Muscle of back (tissue), 11 donors: ENCODE results near the gene PROSER2. TPM values are rescaled to one million over a fixed set of nuclear protein-coding genes. Genes with fewer than 3 reads are reported as not detected.
A peak's percentile ranks its signal among the peaks of the same experiment; 100 is the strongest.
"Not testable (repeated sequence)": the region's sequence is repeated elsewhere in the genome, so short reads cannot be mapped to it uniquely, and the experiment has no call there.

Experiments
- DNase-seq, 3 donors: peaks; one replicate each; pipeline versions ENCODE4 v3.0.0 to v3.0.0-alpha.2; 2013
- polyA plus RNA-seq, 10 donors: library from polyadenylated mRNA; unstranded; fragments of 120-200 nt; gene quantifications; one replicate each; pipeline ENCODE4 v1.2.1, GENCODE V29; 2013; ENCODE audit not compliant: insufficient read length in 10 of 10

The PROSER2 gene
- polyA plus RNA-seq, 10 donors: 3.4 to 7.8 (median 4.9) TPM

DNA sequence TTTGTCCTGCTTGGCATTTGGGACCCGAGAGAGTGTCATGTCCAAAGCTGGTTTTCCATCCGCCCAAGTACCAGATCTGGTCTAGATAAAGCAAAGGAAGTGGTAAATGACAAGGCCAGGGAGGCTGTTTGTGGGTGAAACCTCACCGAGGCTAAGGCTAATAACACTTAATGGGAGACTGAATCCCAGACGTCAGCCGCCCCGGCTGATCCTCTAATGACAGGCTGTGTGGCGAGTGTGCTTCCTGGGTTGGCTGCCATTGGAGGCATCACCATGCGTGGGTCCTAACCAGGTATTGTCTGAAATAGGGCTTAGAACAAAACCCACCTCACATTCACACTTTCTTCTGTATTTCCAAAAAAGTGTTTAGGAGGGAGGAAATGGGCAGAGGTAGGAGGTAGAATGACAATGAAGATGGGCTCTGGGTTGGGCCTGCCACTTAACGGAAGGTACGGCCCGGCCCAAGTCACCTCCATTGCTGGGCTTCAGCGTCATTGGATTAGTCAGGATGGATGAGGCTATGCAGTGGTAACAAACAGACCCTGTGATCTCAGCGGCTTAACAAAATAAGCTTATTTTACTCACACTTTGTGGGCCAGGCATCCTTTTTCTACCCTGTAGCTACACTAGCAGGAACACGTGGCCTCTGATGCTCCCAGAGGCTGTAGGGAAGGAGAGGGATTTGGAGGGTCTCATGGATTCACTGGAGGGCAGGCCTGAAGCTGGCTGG lies 59.7 kb downstream of the PROSER2 start:
- DNase-seq: no peak

DNA sequence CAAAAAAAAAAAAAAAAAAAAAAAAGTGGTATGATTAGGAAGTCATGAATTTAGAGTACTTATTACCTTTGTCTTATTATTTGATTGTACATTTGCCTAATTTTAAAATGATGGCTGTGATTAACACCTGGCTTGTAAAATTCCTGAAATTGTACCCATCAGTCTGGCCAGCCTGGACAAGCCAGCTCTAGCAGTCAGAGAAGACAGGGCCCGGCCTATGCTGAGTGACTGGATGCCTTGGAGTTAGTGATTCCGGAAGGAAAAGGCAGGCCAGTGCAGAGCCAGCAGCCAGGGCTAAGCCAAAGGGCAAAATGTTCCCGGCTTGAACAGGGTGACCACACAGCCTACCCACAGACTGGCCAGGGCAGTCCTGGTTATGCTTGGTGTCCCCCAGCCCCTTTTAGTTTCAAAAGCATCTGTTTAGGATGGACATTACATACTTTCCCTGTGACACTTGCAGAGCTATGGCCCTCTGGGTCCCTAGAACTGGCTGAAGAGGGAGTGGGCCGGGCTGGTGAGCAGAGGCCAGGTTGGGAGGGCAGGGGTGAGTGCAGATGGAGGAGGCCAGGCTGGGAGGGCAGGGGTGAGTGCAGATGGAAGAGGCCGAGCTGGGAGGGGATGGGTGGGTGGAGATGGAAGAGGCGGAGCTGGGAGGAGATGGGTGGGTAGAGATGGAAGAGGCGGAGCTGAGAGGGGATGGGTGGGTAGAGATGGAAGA lies 61.7 kb downstream of the PROSER2 start:
- DNase-seq: no peak

DNA sequence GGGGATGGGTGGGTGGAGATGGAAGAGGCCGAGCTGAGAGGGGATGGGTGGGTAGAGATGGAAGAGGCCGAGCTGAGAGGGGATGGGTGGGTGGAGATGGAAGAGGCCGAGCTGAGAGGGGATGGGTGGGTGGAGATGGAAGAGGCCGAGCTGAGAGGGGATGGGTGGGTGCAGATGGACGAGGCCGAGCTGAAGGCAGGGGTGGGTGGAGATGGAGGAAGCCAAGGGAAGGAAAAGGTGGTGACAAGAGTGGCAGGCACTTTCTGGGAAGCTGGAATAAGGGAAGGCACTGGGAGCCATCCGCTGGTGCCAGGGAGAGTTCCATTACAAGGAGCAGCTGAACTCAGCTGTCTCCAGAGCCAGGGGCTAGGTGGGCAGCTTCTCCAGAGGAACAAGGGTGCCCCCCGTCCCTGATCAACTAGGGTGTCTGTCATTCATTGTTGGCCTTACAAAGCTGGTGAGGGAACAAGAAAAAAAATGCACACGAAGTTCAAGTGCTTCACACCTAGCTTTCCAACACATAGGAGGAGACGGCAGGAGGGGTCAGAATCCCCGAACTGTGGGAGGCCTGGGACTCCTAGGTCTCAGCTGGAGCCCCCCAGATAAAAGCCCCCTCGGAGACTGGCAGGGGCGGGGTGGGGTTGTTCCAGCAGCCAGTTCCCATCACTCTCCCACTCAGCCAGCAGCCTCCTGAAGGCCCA lies 62.4 kb downstream of the PROSER2 start:
- no peak for DNase-seq

DNA sequence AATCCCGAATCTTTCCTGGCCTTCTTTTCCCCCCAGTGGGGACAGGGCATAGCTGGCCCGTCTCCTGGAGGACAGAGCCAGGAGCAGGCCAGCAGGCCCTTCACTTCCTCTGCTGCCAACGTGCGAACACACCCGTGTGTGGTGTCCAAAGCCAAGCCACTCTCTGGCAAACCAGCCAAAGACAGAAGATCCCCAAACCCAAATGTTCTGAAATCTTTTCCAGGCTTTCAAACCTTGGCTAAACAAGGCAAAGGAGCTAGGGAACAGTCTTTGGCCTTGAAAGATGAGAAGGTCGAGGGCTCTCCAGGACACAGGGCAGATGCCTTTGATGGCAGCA lies 63.0 kb downstream of the PROSER2 start:
- no peak for DNase-seq

DNA sequence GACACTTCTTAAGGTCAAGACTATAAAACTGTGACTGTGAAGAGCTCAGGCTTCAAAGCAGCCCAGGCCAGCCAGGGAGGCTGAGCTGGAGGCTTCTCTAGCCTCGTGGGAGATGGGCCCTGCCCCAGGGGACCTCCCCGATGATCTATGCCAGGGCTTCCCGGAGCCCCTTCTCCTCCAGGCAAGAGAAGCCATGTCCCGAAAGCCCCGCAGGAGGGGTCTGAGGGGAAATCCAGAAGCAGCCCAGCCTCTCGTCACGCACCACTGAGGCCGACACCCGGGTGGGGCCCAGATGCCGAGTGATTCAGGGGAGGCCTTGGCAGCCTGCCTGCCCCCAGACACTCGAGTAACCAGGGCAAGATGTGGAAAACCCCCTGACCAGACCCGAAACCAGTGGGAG lies 63.7 kb downstream of the PROSER2 start:
- no peak for DNase-seq

DNA sequence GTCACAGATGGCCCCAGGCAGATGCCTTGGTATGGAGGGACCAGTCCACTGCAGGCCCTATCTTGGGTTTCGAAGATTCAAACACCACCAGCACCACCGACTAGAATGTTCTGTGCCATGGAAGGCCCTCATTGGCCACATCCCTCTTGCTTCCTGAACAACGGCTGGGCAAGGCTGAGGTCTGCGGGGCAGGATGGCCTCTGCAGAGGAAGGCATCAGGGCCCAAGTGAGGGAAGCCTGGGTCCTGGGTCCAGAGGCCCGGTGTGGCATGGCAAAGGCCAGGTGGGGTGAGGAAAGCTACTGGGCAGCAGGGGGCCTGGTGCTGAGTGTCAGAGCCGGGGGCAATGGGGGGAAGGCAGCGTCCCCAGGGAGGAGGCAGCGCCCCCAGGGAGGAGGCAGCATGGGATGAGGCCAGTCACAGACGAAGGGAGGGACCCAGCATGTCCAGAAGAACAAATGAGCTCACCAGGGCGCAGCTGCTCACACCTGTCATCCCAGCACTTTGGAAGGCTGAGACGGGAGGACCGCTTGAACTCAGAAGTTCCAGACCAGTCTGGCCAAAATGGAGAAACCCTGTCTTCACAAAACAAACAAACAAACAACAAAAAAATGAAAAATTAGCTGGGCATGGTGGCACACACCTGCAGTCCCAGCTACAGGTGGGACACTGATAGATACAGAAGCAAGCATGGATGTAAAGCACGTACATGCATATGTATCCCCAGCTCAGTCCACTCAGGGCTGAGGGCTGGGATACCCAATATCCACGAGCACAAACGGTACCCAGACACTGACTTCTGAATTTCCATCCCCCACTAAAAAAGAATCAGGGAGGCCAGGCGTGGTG lies 64.4 kb downstream of the PROSER2 start:
- DNase-seq: no peak

DNA sequence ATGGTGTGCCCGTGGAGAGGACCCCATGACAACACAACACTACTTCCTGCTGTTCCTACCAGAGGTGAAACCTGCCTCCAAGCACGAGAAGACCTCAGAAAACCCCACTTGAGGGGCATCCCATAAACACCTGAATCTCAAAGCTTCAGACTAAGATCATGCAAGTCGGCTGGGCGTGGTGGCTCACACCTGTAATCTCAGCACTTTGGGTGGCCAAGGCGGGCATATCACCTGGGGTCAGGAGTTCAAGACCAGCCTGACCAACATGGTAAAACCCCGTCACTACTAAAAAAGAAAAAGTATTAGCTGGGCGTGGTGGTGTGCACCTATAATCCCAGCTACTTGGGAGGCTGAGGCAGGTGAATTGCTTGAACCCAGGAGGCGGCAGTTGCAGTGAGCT lies 66.1 kb downstream of the PROSER2 start:
- DNase-seq: not testable (repeated sequence)

DNA sequence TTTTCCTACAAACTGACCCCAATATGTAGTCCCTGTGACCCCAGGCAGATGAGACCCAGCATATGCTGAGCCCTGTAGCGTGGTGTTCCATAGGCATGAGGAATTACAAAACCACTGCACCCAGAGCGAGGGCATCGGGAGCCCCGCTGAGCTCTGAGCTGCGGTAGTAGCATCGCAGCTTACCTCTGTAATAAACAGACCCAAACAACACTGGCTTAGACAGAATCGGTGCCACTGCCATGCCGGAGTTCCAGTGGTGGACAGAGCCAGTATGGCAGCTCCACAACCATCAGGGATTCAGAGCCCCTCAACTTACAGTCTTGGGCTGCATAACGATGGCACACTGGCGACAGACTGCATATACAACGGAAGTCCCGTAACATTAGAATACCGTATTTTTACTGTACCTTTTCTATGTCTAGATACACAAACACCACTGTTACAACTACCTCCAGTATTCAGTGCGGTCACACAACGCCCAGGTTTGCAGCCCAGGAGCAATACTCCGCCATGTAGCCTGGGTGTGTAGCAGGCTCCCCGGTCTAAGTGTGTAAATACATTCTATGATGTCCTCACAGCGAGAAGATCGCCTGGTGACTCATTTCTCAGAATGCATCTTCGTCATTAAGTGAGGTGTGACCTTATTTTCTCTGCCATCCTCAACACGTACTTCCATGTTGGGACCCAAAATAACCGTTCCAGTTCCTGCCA lies 68.8 kb downstream of the PROSER2 start:
- DNase-seq: no peak

DNA sequence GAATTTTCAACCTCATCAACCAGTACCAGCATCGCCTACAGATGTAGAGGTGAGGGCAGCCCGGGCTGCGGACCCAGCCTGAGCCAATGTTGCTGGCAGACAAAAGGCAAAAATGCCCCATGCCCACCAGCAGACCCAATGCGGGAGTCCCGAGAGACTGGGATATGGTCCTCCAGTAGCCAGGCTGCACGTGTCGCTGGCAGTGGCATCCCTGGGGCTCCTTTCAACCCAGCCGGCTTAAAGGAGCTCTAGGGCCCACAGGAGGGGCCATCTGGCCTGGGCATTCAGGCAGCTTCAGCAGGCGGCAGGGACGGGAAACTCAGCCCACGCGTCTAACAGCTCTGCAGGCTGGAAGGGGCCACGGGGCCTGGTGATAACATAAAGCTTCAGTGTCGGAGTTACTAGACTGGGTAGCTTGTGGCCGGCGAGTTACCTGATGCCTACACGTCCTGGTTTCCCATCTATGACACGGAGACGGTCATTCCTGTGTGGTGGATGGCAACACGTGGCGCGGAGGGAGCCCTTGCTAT lies 70.7 kb downstream of the PROSER2 start:
- DNase-seq: no peak

DNA sequence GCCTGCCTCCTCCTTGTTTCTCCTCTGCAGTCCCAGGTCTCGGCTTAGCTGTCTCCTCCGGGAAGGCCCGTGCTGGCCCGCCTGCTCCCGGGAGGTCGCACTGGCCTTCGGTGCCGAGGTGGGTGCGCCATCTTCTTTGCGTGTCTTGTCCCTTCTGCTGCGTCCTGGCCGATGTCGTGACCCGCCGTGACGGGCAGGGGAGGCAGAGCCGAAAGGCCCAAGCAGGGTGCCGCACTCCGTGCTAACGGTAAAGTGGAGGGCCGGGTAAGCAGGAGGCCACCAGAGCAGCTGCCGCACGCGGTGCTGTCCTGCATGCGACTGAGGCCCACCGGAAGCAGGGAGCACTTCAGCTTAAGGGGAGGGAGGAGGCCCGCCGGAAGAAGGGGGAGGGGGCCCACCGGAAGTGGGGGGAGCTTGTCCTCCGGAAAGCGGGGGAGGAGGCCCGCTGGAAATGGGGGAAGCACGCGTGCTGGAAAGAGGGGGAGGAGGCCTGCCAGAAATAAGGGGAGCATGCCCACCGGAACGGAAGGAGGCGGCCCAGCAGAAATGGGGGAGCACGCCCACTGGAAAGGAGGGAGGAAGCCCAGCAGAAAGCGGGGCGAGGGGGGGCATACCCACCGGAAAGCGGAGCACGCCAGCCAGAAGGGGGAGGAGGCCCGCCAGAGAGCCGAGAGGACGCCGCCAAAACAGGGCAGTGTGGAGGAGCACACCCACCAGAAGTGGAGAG lies 71.4 kb downstream of the PROSER2 start:
- no peak for DNase-seq

DNA sequence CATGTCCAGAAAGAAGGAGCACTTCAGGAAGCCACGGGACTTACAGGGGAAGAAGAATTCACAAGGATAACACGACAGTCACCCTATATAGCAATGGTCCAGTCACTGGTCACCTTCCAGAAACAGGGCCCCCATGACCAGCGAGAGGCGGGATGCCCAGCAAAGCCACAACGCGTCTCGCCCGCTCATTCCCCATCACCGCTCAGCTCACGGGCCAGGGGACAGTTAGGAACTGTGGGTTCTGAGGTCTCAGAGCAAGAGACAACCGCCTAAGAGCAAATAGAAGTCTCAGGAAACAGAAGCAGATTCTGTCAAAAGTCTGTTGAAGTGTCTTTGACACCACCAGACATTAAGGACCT lies 71.9 kb downstream of the PROSER2 start:
- DNase-seq: no peak

DNA sequence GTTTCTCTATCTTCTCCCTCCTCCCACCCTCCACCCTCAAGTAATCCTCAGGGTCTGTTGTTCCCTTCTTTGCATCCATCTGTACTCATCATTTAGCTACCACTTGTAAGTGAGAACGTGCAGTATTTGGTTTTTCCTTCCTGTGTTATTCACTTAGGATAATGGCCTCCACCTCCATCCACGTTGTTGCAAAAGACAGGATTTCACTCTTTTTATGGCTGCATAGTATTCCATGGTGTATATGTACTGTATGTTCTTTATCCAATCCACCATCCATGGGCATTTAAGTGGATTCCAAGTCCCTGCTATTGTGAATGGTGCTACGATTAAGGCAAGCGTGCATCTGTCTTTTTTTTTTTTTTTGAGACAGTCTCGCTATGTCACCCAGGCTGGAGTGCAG lies 72.4 kb downstream of the PROSER2 start:
- DNase-seq: no peak

DNA sequence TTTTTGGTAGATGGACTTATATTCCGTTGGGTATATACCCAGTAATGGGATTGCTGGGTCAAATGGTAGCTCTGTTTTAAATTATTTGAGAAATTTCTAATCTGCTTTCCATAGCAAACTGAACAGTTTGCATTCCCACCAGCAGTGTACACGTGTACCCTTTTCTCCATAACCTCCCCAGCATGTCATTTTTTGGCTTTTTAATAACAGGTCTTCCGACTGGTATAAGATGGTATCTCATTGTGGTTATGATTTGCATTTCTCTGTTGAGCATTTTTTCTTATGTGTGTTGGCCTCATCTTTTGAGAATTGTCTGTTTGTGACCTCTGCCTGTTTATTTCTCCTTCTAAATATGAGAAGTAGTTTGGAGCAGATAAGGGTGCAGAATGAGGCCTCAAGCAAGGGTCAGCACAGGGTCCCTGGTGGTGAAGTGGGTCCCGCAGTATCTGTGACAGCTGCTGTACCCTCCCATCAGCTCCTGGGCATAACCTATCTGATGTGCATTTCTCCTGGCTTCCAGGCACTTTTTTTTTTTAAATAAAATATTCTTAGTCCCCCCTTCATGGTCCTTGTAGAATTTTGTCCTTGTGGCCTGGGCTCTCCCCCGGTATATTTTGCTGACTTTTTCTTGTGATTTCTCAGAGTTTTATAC lies 73.5 kb downstream of the PROSER2 start:
- no peak for DNase-seq

DNA sequence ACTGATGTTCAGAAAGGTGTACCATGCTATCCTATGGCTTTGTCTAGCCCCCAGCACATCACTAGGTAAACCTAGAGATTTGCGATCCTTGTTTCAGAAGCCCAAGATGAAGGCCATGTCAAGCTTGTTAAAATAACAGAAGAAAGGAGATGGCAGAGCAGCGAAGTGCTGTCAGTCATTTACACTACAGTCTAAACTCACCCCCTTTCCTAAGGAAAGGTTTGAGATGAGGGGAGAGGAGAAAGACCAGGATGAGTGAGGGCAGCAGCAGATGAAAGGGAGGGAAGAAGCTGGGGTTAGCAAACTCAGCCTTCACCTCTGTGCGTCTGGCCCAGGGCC lies 74.8 kb downstream of the PROSER2 start:
- no peak for DNase-seq

DNA sequence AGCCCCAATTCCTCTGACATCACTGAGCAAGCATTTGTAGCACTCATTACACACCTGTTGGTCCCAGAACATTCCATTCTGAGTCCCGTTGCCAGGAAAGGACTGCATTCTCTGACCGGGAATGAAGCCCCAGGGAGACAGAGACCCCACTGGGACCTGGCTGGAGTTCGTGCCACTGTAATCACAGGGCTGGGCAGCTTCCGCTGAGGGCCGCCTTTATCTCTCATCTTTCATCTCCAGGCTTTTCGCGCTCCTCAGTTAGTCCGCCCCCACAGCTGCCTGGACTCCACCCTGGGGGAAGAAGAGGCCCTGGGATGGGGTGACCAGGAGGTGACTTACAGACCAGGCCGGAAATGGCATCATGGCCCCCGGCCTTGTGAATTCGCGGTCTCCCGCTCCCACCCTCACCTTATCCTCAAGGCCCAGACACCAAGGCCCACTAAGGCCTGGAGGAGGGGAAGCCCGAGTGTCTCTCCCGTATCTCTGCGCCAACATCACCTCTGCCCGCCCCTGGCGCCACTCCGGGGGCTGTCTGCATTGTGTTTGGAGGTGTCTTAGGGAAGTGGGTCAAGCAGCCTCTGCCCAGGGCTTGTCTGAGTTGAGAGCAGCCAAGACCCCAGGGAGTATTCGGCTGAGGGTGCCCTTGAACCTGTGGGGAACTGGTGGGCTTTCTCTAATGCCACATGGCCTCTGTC lies 75.4 kb downstream of the PROSER2 start:
- DNase-seq: peak; percentile 30 to 51 (median 42)

DNA sequence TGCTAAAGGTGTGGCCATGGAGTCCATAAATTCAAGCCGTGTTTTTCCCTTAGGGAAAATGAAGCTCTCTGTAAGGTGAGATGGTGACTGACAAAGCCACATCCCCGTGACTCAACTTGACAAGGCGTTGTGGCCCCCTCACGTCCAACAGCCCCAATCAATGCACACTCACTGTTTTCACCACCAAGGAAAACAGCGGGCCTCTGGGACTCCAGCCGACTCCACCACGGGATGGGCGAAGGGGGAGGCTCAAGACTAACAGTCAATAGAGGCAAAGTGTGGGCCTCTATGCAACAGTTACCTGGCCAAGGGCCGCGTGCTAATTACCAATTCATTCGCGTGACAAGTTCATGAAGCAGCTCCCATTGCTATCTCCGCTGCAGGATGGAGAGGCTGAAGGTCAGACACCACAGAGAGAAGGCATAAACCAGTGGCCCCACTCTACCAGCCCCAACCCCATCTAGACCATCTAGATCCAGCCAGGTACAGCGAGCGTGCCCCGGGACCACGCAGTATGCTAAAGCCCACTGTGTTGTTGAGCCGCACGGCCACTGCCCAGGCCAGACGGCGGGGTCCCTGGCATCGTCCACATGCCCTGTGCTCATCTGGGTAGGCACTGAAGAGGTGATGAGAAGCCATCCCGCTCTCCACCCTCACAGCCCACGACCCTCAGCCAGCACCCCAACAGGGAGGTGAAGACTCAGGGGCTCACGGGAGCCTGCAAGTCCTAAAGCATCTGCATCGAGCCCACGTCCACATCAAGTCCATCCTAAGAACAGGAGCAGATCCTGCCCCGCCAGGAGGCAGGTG lies 76.1 kb downstream of the PROSER2 start:
- no peak for DNase-seq

DNA sequence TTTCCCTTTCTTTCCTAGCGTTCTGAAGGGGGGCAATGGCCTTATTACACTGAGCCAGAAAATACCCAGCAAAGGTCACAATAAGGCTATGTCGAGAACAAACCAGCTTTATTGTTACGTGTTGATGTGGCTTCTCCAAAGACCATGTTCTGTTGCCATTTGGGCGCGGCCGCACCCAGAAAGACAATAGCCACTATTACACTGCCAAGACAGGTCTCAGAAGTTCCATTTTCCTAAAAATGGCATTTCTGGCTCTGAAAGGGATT lies 77.8 kb downstream of the PROSER2 start:
- no peak for DNase-seq

DNA sequence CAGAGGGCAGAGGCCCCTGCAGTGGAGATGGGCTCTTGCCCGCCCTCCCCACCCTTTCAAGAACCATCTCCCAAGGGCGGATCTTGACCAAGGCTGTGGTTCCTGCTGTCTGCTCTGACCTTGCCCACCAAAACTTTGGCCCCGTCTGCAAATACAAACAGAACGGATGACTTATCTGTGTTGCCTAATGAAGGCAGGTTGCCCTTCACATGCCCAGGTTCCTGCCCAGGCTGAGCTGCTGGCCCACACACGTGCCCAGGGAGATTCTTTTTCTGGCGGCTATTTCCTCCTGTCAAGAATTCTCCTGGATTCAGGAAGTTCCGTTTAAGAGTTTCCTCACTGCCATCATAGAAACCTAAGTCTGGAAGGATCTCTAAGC lies 78.3 kb downstream of the PROSER2 start:
- no peak for DNase-seq
